Right kidney (tissue), 9 donors: Measurements from ENCODE around the gene RBM48.
"Not testable (repeated sequence)": the region's sequence is repeated elsewhere in the genome, so short reads cannot be mapped to it uniquely, and the experiment has no call there.

Experiments
- DNase-seq: peaks from one replicate; pipeline ENCODE4 v3.0.0-alpha.2; 2016
- long read RNA-seq, 8 donors: transcript quantifications; one replicate each; lab custom pipeline, GENCODE V29; 2026

The RBM48 gene
- long read RNA-seq, donor 1, full-length matches to known transcripts, result 7 of 7 reads
- long read RNA-seq, donor 1, partial matches to known transcripts, result 0 of 7 reads
- long read RNA-seq, donor 1, other reads (novel, unspliced or antisense), result 0 of 7 reads
- long read RNA-seq, donor 2, partial matches to known transcripts, result 0 of 2 reads
- long read RNA-seq, donor 2, other reads (novel, unspliced or antisense), result 0 of 2 reads
- long read RNA-seq, donor 3, full-length matches to known transcripts, result 3 of 3 reads
- long read RNA-seq, donor 3, partial matches to known transcripts, result 0 of 3 reads
- long read RNA-seq, donor 3, other reads (novel, unspliced or antisense), result 0 of 3 reads
- long read RNA-seq, donor 4, full-length matches to known transcripts, result 6 of 6 reads
- long read RNA-seq, donor 4, partial matches to known transcripts, result 0 of 6 reads
- long read RNA-seq, donor 4, other reads (novel, unspliced or antisense), result 0 of 6 reads
- long read RNA-seq, donor 5, transcript RBM48-201 (5 exons, 1,742 nt), result major isoform, 11 of 11 reads
- long read RNA-seq, donor 5, partial matches to known transcripts, result 0 of 11 reads
- long read RNA-seq, donor 5, other reads (novel, unspliced or antisense), result 0 of 11 reads
- long read RNA-seq, donor 6, full-length matches to known transcripts, result 3 of 3 reads
- long read RNA-seq, donor 6, partial matches to known transcripts, result 0 of 3 reads
- long read RNA-seq, donor 6, other reads (novel, unspliced or antisense), result 0 of 3 reads
- long read RNA-seq, donor 7, transcript RBM48-201 (5 exons, 1,742 nt), result major isoform, 8 of 9 reads
- long read RNA-seq, donor 7, partial matches to known transcripts, result 0 of 9 reads
- long read RNA-seq, donor 7, other reads (novel, unspliced or antisense), result 0 of 9 reads
- long read RNA-seq, donor 8, full-length matches to known transcripts, result 5 of 5 reads
- long read RNA-seq, donor 8, partial matches to known transcripts, result 0 of 5 reads
- long read RNA-seq, donor 8, other reads (novel, unspliced or antisense), result 0 of 5 reads

DNA sequence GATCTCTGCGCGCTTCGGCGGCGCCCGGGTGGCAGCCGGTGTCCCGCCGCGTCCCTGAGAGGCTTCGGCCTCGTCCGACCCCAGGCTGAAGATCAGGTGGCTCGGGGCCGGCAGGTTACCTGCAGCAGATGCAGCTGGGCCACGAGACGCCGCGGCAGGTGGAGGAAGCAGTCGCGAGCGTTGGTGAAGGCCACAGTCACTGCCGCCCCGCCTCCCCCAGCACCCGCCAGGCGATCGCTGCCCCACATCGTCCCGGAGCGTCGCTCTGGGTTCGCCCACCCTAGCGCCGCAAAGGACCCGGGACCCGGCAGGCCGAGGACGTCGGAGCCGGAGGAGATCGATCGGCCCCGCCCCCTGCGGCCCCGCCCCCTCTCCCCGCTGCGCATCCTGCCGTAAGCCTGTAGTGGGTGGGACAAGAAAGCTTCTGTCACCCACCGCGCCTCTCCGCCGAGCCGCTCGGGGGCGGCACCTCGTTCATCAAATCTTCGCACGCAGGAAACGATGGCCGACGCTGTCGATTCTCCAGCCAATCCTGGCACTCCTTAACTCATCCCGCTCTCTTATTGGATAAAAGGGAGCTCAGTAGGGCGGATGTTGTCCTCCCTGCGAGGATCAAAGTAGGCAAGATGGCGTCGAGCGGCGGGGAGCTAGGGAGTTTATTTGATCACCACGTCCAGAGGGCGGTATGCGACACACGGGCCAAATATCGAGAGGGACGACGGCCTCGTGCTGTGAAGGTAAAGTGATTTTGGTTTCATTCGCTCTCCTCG lies at the start of gene RBM48, which contains the start of gene PEX1:
Gene RBM48, plus strand, starts transcription at position 608 of the 770 bp plus-strand sequence. Its CDS starts 19 bp downstream, at position 627.
Gene PEX1, minus strand, starts transcription at position 333 of the 770 bp plus-strand sequence. Its CDS starts 85 bp downstream, at position 248.
- peak; percentile 87 for DNase-seq

DNA sequence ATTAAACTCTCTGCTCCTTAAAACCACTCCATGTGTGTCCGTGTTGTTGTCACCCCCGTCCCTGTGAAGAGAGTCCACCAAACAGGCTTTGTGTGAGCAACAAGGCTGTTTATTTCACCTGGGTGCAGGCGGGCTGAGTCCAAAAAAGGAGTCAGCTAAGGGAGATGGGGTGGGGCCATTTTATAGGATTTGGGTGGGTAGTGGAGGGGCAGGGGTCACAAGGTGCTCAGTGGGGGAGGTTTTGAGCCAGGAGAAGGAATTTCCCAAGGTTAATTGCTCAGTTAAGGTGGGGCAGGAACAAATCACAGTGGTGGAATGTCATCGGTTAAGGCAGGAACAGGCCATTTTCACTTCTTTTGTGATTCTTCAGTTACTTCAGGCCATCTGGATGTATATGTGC lies 49.4 kb upstream of the RBM48 start:
- not testable (repeated sequence) for DNase-seq

DNA sequence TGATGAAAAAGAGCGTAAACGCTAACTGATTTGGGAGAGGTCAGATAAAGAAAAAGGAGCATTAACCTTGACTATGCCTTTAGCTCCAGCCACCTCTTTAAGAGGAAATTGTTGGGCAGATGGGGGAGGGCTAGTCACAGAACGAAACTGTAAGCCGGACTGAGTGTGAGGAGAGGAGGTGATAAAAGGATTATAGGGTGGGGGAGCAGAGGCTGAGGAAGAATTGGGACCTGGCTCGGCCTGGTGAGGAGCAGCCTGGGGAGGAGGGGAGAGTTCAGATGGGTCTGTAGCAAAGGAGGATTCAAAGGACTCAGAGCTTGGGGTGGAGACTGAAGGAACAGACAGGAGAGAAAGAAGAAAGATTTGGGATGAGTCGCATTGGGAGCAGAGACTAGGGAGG lies 45.0 kb upstream of the RBM48 start:
- not testable (repeated sequence) for DNase-seq

DNA sequence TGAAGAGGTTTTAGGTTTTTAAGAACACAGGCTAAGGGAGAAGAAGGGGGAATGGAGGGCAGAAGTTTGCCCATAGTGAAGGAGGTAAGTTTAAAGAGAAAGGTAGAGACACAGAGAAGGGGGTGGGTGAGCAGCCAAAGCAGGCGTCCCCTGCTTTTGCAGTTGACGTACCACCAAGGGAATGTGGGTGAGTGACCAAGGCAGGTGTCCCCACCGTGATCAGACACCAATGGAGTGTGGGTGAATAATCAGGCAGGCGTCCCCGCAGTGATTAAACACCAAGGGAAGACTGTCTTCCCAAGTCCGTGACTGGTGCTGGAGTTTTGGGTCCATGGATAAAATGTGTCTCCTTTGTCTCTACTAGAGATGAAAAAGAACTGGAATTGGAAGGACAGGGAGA lies 44.4 kb upstream of the RBM48 start:
- DNase-seq, result not testable (repeated sequence)

DNA sequence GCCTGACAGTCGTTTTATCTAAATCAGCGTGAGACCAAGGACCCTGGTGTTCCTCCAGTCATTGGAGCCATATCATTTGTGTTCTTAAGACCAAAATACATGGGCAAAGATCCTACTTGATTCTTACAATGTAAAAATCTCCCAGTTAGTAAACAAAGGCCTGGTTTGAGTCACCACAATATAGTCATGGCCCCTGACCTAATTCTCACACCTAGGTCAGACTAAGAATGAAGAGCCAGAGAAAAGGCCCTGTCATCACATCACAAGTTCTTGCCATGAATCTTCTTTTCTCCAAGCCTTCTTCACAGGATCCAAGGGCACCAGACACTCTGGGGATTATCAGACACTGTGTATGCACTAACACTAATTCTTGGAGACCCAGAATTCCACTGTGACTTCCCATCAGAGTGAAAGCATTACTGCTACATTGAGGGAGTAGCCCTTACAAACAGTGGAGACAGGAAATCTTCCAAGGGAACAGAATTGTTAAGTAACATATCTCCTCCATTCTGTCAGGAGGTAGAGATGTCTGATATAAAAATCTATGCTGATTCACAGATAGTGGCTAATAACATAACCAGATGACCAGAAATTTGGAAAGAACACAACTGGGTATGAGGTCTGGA lies 43.2 kb upstream of the RBM48 start:
- no peak for DNase-seq

DNA sequence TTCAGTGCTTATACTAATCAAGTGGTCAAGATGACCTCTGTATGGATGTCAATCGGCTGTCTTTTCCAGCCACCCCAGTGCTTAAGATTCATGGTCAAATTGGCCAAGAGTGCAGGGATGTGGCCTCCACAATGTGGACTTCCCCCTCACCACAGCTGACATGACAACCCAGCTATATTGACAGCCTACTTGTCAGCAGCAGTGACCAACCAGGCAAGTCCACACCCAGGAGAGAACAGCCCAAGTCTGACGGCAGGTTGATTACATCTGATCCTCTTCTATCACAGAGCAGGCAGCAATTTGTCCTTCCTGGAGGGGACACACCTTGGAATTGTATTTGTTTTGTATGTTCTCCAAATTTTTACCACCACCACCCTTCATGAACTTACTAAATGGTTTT lies 42.6 kb upstream of the RBM48 start:
- DNase-seq, result no peak

DNA sequence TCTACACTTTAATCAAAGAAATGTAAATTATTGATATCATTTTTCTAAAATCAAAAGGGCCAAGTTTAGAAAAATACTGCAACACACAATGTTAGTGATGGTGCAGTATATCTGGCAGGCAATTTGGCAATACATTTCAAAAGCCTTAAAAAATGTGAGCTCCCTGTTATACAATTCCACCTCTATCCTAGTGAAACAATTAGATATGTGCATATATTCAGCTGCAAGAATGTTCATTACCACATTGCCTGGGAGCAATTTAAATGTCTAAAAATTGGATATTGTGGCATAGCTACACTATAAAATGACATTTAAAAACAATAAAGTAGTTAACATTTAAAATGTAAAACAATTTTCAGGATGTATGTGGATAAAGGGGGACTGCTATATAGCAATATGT lies 40.8 kb upstream of the RBM48 start:
- no peak for DNase-seq

DNA sequence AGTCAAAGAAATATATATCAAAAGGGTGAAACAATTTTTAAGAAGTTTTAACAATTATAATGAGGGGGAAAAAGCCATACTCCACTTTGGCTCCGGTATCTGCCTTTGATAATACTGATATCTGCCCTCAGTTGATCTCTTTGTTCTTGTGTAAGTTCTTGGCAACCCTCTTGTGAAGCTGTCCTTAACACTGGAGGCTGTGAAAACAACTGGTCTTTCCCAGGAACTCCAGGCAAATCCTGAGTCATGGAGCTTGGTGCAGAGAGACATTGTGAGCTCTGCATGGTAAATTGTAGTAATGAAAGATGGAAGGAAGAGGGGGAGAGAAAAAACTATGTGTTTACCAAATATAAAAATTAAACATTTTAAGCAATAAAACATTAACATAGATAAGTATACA lies 39.0 kb upstream of the RBM48 start:
- no peak for DNase-seq

DNA sequence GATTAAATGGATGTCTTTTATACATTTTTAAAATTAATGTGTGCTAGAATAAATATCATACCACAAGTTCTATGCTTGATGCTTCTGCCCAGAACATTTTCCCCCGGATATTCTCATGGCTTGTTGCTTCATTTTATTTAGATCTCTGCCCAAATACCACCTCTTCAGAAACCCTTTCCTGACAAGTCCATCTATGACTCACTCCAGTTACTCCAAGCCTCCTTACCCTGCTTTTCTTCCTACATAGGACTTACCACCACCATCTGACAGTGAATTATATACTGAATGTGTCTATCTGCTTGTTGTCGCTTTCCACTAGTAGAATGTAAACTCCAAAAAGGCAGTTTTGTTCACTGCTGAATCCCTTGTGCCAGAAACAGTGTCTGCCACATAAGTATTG lies 31.7 kb upstream of the RBM48 start:
- DNase-seq, result no peak

DNA sequence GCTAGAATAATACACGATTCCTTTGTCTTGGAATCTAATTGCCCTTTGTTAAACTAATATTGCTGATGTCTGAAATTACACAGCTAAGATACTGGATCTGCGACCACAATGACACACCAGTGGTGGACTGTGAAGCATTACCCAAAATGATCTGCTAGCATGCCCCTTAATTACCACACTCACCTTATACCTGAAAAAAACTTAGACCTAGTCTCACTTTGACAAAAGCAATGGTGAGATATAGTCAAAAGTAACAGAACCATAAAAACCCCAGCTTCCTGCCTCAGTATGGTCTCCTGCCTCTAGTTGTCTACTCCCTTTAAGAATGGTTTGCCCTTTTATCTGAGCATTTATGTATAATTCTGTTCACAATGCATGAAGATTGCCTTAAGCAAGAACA lies 30.0 kb upstream of the RBM48 start:
- DNase-seq, result no peak

DNA sequence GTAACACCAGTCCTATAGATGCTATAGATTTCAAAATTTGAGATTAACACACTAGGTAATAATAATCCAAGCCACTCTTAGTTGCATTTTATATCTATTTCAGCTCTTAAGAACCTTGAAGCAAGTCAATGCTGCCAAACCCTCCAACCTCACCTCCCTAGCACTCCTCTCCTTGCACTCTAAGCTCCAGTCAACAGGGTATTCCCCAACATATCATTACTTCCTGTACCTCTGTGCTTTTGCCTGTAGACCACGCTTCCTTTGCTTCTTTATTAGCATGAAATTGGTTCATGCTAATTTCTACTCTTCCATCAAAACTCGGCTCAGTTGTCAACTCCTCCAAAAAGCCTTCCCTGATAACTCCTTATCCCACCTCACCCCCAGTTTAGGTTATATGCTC lies 24.8 kb upstream of the RBM48 start:
- no peak for DNase-seq

DNA sequence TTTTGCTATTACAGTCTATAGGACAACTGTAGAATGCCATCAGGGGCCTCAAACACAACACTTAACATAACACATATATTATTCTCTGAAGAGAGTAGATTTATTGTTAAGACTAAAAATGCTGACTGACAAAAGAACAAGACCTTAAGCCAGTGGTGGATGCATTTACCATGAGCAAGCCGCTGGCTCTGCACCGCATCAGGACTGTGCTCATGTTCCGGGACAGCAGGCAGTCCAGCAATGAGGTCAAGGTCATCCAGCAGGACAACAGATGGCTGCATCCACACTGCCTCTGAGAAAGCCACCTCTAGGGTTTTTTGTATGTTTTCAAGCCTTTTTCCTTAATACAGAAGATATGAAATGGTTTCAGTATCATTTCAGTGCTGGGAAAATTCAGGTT lies 24.0 kb upstream of the RBM48 start:
- no peak for DNase-seq

DNA sequence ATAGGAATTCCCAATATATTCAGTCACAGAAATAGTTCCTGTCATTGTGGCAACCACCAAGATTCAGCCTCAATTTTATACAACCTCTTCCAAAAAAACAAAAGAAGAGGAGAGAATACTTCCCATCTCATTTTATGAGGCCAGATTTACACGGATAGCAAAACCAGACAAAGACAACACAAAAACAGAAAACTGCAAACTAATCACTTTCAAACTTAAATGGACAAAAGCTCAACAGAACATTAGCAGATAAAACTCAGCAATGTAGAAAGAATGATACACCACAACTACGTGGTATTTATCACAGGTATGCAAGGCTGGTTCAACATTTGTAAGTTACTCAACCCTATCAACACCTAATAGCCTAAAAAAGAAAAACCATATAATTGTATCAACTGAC lies 22.2 kb upstream of the RBM48 start:
- DNase-seq, result no peak

DNA sequence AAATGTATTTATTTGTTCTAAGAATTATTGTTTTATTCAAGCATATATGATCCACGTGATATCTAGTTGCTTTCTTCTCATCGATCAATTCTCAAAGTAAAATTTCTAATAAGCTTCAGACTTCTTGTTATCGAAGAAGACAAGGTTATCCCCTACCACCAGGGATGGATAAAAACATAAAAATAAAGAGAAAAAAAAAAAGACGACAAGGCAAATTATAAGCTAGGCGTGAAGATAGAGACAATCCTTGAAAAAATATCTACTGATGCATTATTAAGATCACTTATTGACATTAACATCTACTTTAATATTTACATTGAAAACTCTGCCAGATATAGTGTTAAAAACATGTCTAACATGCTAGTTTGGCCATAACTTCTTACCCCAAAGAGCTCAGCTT lies 19.6 kb upstream of the RBM48 start:
- no peak for DNase-seq

DNA sequence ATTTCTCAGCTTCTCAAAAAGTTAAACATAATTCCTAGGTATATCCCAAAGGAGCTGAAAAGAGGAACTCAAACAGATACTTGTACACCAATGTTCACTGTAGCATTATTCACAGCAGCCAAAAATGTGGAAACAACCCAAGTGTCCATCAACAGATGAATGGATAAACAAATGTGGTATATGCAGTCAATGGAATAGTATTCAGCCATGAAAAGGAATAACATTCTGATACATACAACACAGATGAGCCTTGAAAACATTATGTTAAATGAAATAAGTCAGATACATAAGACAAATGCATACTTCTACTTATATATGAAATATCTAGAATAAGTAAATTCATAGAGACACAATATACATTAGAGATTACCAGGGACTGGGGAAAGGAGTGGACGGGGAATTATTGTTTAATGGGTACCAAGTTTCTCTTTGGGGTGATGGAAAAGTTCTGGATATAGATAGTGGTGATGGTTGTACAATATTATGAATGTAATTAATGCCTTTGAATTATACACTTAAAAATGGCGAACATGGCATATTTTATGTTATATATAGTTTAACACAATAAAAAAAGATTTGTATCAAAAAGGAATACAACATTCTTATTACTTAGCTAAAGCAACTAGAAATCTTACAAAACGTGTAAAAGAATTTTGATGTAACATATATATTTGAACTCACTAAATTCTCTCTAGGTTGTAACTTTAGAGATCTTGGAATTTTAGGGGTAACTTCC lies 15.3 kb upstream of the RBM48 start:
- DNase-seq, result no peak

DNA sequence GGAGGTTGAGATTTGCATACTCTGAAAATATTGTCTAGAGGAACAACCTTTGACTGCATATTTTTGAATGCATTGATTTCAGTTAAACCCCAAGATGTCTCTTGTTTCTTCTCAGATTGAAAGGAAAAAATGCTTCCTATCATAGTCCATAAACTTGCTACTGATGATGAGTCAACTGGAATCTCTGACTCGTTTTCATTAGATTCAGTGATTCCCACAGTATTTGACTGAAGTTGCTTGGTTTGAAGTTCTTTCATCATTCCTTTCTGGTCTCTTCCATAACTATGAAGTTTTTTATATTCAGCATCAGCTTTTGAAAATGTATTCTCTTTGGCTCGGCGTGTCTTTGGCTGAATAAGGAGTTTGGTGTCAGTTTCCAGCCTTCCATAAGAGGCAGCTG lies 11.0 kb upstream of the RBM48 start:
- no peak for DNase-seq

DNA sequence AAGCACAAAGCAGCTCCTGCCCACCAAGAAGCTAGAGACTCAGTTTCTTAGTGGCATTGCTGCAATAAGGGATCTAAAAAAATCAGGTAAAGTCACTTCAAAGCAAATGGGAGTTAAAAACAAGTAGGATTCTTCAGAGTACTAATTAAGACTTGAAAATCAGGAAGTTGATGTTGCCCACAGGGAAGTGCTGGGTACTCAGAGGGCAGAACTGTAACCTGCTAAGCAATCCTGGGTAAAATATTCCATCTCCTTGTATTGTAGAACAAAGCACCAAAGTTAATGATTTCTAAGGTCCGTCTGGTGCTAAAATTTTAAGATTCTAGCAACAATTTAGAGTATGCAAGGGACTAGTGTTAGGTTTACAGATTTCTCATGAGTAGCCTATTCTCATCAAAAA lies 8.6 kb upstream of the RBM48 start:
- no peak for DNase-seq

DNA sequence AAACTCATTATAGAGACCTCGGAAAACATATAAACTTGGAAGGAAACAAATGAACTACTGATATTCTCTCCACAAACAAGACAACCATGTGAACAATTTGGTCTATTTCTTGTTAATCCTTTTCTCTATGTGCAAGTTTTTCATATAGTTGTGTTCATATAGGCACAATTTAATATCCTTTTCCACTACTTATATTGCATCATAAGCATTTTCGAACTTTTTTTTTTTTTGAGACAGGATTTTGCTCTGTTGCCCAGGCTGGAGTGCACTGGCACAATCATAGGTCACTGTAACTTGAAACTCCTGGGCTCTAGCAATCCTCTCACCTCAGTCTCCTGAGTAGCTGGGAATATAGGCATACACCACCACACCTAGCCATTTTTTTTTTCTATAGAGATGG lies 5.5 kb upstream of the RBM48 start:
- DNase-seq, result no peak

DNA sequence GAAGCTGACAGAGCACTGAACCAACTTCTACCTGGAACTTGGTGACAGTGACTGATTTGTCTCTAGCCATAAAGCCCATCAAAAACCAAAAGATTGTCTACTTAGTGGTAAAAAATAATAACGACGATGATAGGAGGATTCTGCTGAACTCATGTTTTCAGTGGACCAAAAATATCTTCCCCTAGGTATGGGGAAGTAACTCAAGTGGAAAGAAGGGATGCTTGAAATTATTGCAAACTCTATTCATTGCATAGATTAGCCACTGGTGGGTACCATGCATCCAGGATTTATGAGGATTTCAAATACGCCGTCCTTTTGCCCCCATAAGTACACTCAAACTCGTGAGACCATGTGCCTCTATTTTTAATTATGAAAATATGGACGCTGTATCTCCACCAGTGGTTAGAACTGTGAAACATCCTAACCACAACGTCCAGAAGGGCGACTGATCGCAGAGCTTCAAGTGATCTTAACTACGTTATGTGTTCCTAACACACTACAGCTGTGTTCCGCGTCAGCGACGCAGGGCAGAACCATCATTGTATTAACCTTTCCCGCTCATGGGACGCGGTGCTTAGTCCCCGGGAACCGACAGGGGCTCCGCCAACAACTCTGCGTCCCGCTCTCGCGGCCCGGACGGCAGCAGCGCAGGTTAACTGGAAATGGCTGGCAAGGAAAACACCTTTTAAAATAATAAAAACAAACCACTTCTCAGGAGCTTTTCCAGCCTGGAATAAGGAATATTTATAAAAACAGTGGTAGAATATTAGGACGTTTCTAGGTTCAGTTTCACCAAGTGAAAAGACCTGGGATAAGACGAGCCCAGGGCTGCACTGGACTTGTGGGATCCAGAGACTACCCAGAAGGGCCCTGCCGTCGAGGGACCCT lies 1.1 kb upstream of the RBM48 start:
- no peak for DNase-seq

DNA sequence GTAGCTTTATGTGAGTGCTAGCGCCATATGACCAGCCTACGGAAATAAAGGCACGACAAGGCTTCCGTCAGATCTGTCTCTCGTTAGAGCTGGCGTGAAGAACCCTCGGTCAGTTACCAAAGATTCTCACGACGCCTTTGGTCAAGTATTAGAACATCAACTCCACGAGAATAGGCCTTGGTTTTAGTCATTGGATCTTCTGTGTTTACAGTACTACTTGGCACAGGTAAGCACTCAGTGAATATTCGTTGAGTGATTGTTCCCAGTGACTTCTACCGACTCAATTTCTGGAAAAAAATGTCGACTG lies 316 bp downstream of the RBM48 start:
- no peak for DNase-seq
